Neural cell (in vitro differentiated cells): ENCODE data around the gene ESPNL. TPM values are rescaled to one million over a fixed set of nuclear protein-coding genes. Genes with fewer than 3 reads are reported as not detected.
A peak's percentile ranks its signal among the peaks of the same experiment; 100 is the strongest.

ENCODE experiments used
- H2AFZ ChIP-seq: fragments of 200-600, 300-800 bp; sonication (generic), shearing (Covaris generic); 2 replicates; pipeline ENCODE4 v1.6.0; 2014; ENCODE audit warnings: low read depth, mild to moderate bottlenecking, antibody characterized with exemption, low read length, moderate library complexity
- H3F3A ChIP-seq: fragments of 200-600 bp; shearing (Covaris generic); 2 replicates; pipeline ENCODE4 v1.6.1; 2016; ENCODE audit warnings: mild to moderate bottlenecking, moderate library complexity, mixed read lengths, antibody characterized with exemption, low read length; ENCODE audit not compliant: insufficient read depth, poor library complexity, severe bottlenecking
- H3K27ac ChIP-seq: fragments of 200-600, 300-800 bp; sonication (generic), shearing (Covaris generic); 2 replicates; pipeline ENCODE4 v1.5.1; 2014; ENCODE audit warnings: mild to moderate bottlenecking, low read length, moderate library complexity
- H3K27me3 ChIP-seq: fragments of 300-800, 200-600 bp; sonication (generic), shearing (Covaris generic); 2 replicates; pipeline ENCODE4 v1.6.0; 2014; ENCODE audit warnings: mild to moderate bottlenecking, low read depth, low read length, moderate library complexity; ENCODE audit not compliant: insufficient read depth
- H3K36me3 ChIP-seq: fragments of 300-800, 200-600 bp; sonication (generic), shearing (Covaris generic); 2 replicates; pipeline ENCODE4 v1.5.1; 2014; ENCODE audit warnings: mild to moderate bottlenecking, antibody characterized with exemption, low read length, moderate library complexity; ENCODE audit not compliant: insufficient read depth
- H3K4me2 ChIP-seq: fragments of 300-800, 200-600 bp; sonication (generic), shearing (Covaris generic); 2 replicates; pipeline ENCODE4 v1.6.0; 2014; ENCODE audit warnings: mild to moderate bottlenecking, low read length
- H3K4me3 ChIP-seq: fragments of 300-800, 200-600 bp; sonication (generic), shearing (Covaris generic); 2 replicates; pipeline ENCODE4 v1.5.1; 2014; ENCODE audit warnings: mild to moderate bottlenecking, low read length, moderate library complexity
- H3K79me2 ChIP-seq: fragments of 200-600 bp; shearing (Covaris generic); replicated peaks from 2 replicates; pipeline ENCODE4 v1.6.0; 2014; ENCODE audit warnings: mild to moderate bottlenecking, low read length, moderate library complexity; ENCODE audit not compliant: insufficient read depth
- H3K9ac ChIP-seq: fragments of 300-800, 200-600 bp; sonication (generic), shearing (Covaris generic); 2 replicates; pipeline ENCODE4 v1.6.1; 2016; ENCODE audit warnings: mild to moderate bottlenecking, low read length, mixed read lengths
- H3K9me2 ChIP-seq: fragments of 200-600 bp; shearing (Covaris generic); 2 replicates; pipeline ENCODE4 v1.6.1; 2016; ENCODE audit warnings: mild to moderate bottlenecking, low read length, mixed read lengths; ENCODE audit not compliant: insufficient read depth
- H3K9me3 ChIP-seq: fragments of 200-600, 300-800 bp; sonication (generic), shearing (Covaris generic); 2 replicates; pipeline ENCODE4 v1.6.1; 2016; ENCODE audit warnings: mild to moderate bottlenecking, mixed run types, low read length, moderate library complexity, mixed read lengths
- H4K20me1 ChIP-seq: fragments of 200-600 bp; shearing (Covaris generic); 2 replicates; pipeline ENCODE4 v1.6.1; 2016; ENCODE audit warnings: mild to moderate bottlenecking, mixed run types; ENCODE audit not compliant: insufficient read depth
- EP300 ChIP-seq: fragments of 450-650 bp; conservative IDR thresholded peaks from 2 replicates; pipeline ENCODE4 v1.6.1; 2014; ENCODE audit warnings: antibody characterized with exemption, mild to moderate bottlenecking, moderate library complexity; ENCODE audit not compliant: poor library complexity, severe bottlenecking
- EZH2 ChIP-seq: fragments of 200-600, 300-800 bp; shearing (Covaris generic), sonication (generic); IDR thresholded peaks from 2 replicates; pipeline ENCODE4 v1.6.1; 2014; ENCODE audit warnings: antibody characterized with exemption, low read length, borderline replicate concordance, mild to moderate bottlenecking; ENCODE audit not compliant: insufficient read depth, poor library complexity, severe bottlenecking
- MXI1 ChIP-seq: fragments of 450-650 bp; conservative IDR thresholded peaks from 2 replicates; pipeline ENCODE4 v1.6.1; 2014; ENCODE audit warnings: antibody characterized with exemption, mild to moderate bottlenecking; ENCODE audit not compliant: poor library complexity, severe bottlenecking
- POLR2AphosphoS5 ChIP-seq: IDR thresholded peaks from 2 replicates; pipeline ENCODE4 v1.6.1; 2012
- RAD21 ChIP-seq: fragments of 450-650 bp; conservative IDR thresholded peaks from 2 replicates; pipeline ENCODE4 v1.6.1; 2014; ENCODE audit warnings: antibody characterized with exemption, mild to moderate bottlenecking, moderate library complexity
- SMC3 ChIP-seq: fragments of 450-650 bp; conservative IDR thresholded peaks from 2 replicates; pipeline ENCODE4 v1.6.1; 2014; ENCODE audit warnings: antibody characterized with exemption, mild to moderate bottlenecking, moderate library complexity; ENCODE audit not compliant: poor library complexity
- TAF1 ChIP-seq: IDR thresholded peaks from 2 replicates; pipeline ENCODE4 v1.6.1; 2012; ENCODE audit warnings: low read depth
- polyA plus RNA-seq: library from polyadenylated mRNA; depleted of rRNA; stranded (reverse); fragments of >200 nt; gene quantifications from 2 replicates; pipeline ENCODE4 v1.2.3, GENCODE V29; 2014
- TF ChIP-seq, protein P1 (sequence below): fragments of 450-650 bp; IDR thresholded peaks from 2 replicates; pipeline ENCODE4 v1.5.1; 2014; ENCODE audit warnings: antibody characterized with exemption, mild to moderate bottlenecking, moderate library complexity; ENCODE audit not compliant: poor library complexity, severe bottlenecking
- TF ChIP-seq, protein P2 (sequence below): IDR thresholded peaks from 2 replicates; pipeline ENCODE4 v1.6.1; 2012; ENCODE audit warnings: borderline replicate concordance

Gene ESPNL
- polyA plus RNA-seq, 1 donor from 2014 or later: 0.69 TPM

DNA sequence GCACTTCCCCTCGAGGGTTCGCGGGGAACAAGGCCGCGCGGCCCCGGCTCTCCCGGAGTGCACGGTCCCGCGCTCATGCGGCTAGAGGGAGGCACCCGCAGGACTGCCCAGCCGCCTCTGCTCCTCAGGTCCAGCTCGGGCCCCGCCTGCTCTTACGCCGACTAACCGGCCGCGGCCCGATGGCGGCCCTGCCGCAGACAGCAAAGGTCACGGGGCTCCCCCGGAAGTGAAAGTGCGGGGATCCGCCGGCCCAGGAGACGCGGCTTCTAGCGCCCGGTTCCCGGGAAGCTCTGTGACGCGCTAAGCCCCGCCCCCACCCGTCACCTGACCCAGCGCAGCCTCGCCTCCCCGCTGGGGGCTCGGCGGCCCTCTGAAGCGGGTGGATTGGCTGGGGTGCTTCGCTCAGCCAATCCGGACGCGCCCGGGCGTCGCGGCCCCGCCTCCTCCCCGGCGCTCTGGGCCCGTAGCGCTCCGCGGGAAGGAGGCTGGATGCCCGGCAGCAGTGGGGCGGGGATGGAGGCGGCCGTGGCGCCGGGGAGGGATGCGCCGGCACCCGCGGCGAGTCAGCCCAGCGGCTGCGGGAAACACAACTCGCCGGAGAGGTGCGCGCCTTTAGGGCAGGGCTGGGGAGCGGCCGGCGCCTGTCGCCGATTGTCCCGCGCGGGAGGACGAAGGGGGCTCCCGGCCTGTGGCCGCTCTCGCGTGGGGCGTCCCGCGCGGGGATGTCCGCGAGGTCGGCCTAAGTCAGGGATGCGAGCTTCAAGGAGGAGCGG lies 39.4 kb upstream of the ESPNL start, which contains the start of gene SCLY:
Gene SCLY (plus strand): TSS at position 460 of the 773 bp plus-strand sequence. CDS start 54 bp downstream, at position 514.
- Histone ChIP-seq H3K9me3 (no peaks in the 10 kb centered on the region), H3F3A (no peaks in the 10 kb centered on the region), H3K9me2 (no peaks in the 10 kb centered on the region), H3K9ac (peak within 1 kb of the TSS; percentile 96), H4K20me1 (no peaks in the 10 kb centered on the region), H3K4me3 (peak within 1 kb of the TSS; percentile 99), H3K27ac (peak within 1 kb of the TSS; percentile 90), H3K27me3 (no peaks in the 10 kb centered on the region), H3K4me2 (peak within 1 kb of the TSS; percentile 86), H3K36me3 (no peaks in the 10 kb centered on the region), H3K79me2 (no peaks in the 10 kb centered on the region), H2AFZ (peak within 1 kb of the TSS; percentile 94)
- TF ChIP-seq RAD21: peak; percentile 34
- TF ChIP-seq EP300: peak; percentile 31
- peak; percentile 72 for TF ChIP-seq TAF1
- TF ChIP-seq SMC3: peak; percentile 26
- TF ChIP-seq, protein P1, sequence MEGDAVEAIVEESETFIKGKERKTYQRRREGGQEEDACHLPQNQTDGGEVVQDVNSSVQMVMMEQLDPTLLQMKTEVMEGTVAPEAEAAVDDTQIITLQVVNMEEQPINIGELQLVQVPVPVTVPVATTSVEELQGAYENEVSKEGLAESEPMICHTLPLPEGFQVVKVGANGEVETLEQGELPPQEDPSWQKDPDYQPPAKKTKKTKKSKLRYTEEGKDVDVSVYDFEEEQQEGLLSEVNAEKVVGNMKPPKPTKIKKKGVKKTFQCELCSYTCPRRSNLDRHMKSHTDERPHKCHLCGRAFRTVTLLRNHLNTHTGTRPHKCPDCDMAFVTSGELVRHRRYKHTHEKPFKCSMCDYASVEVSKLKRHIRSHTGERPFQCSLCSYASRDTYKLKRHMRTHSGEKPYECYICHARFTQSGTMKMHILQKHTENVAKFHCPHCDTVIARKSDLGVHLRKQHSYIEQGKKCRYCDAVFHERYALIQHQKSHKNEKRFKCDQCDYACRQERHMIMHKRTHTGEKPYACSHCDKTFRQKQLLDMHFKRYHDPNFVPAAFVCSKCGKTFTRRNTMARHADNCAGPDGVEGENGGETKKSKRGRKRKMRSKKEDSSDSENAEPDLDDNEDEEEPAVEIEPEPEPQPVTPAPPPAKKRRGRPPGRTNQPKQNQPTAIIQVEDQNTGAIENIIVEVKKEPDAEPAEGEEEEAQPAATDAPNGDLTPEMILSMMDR: no peak
- peak; percentile 59 for TF ChIP-seq MXI1
- TF ChIP-seq, protein P2, sequence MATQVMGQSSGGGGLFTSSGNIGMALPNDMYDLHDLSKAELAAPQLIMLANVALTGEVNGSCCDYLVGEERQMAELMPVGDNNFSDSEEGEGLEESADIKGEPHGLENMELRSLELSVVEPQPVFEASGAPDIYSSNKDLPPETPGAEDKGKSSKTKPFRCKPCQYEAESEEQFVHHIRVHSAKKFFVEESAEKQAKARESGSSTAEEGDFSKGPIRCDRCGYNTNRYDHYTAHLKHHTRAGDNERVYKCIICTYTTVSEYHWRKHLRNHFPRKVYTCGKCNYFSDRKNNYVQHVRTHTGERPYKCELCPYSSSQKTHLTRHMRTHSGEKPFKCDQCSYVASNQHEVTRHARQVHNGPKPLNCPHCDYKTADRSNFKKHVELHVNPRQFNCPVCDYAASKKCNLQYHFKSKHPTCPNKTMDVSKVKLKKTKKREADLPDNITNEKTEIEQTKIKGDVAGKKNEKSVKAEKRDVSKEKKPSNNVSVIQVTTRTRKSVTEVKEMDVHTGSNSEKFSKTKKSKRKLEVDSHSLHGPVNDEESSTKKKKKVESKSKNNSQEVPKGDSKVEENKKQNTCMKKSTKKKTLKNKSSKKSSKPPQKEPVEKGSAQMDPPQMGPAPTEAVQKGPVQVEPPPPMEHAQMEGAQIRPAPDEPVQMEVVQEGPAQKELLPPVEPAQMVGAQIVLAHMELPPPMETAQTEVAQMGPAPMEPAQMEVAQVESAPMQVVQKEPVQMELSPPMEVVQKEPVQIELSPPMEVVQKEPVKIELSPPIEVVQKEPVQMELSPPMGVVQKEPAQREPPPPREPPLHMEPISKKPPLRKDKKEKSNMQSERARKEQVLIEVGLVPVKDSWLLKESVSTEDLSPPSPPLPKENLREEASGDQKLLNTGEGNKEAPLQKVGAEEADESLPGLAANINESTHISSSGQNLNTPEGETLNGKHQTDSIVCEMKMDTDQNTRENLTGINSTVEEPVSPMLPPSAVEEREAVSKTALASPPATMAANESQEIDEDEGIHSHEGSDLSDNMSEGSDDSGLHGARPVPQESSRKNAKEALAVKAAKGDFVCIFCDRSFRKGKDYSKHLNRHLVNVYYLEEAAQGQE: peak; percentile 64
- peak; percentile 96 for TF ChIP-seq POLR2AphosphoS5
- no peak for TF ChIP-seq EZH2

DNA sequence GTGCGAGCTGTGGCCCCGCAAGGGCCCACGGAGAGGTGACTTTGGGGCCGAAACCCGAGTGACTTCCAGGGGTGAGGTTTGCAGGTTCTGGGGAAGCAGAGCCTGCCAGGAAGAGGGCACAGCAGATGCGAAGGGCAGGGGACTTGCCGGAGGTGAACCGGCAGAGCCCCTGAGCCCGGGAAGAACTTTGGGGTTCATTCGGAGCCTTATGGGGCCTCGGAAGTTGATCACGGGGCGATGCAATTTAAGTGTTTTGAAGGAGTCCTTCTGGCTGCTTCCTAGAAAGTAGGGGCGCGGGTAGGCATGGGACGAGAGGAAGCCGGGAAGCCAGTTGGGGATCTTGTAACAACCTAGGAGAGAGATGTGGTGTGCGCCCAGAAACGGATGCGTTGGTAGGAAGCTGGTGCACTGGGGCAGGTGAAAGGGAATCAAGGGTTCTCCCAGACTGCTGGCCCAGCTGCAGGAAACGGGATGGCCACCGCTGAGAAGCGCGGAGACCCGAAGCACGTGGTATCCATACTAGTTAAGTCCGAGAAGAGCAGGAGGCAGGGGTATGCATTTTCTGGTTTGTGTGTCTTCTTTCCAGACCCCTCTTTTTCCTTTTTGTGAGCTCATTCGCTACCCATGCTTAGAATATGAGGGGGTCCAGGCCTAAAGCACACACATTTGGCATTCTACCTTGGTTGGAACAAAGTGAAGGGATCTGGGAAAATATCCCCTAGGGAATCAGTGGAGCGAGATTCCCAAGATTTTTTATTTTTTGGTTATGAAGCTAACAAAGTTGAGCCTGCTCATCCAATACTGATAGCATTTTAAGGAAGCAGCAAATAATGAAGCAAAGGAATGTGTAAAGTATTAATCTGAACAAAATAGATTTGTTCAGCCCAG lies 38.6 kb upstream of the ESPNL start:
- Histone ChIP-seq H3K36me3 (no peaks in the 10 kb centered on the region), H4K20me1 (no peaks in the 10 kb centered on the region), H3K27me3 (no peaks in the 10 kb centered on the region), H3K27ac (peak overlapping the region; percentile 61), H2AFZ (peak overlapping the region; percentile 74), H3K4me2 (peak overlapping the region; percentile 84), H3K79me2 (no peaks in the 10 kb centered on the region), H3K9me2 (no peaks in the 10 kb centered on the region), H3F3A (no peaks in the 10 kb centered on the region), H3K9me3 (no peaks in the 10 kb centered on the region), H3K9ac (peak overlapping the region; percentile 75), H3K4me3 (peak overlapping the region; percentile 99)
- TF ChIP-seq EZH2 (no peak), TAF1 (no peak), MXI1 (peak; percentile 66), SMC3 (peak; percentile 12)
- TF ChIP-seq, protein P2: peak; percentile 54
